Ovary (tissue), 3 donors: ENCODE data around the gene ETFB.

Experiments
- CTCF ChIP-seq, 3 donors: fragments of 450-650 bp in 2 of 3; fragments of 200-600 bp in 1 of 3; IDR thresholded peaks; one replicate each; pipeline versions ENCODE4 v1.5.1 to v1.8.0; 2016 to 2022; ENCODE audit warnings: antibody characterized with exemption in 3 of 3, mild to moderate bottlenecking in 1 of 3
- POLR2A ChIP-seq: fragments of 450-650 bp; IDR thresholded peaks from one replicate; pipeline ENCODE4 v1.6.1; 2017; ENCODE audit warnings: antibody characterized with exemption, mild to moderate bottlenecking, moderate library complexity
- donor health status: DM: no; HTN: no; CAD: no.

GRCh38 chr19:51399231-51399630 lies 33.0 kb upstream of the ETFB start:
- TF ChIP-seq POLR2A (no peak), CTCF (IDR thresholded peaks at IDR 0.05) (no peak)
